Measurements from ENCODE around the gene FOXO6.
A peak's percentile ranks its signal among the peaks of the same experiment; 100 is the strongest.

FOXO6 gene

DNA sequence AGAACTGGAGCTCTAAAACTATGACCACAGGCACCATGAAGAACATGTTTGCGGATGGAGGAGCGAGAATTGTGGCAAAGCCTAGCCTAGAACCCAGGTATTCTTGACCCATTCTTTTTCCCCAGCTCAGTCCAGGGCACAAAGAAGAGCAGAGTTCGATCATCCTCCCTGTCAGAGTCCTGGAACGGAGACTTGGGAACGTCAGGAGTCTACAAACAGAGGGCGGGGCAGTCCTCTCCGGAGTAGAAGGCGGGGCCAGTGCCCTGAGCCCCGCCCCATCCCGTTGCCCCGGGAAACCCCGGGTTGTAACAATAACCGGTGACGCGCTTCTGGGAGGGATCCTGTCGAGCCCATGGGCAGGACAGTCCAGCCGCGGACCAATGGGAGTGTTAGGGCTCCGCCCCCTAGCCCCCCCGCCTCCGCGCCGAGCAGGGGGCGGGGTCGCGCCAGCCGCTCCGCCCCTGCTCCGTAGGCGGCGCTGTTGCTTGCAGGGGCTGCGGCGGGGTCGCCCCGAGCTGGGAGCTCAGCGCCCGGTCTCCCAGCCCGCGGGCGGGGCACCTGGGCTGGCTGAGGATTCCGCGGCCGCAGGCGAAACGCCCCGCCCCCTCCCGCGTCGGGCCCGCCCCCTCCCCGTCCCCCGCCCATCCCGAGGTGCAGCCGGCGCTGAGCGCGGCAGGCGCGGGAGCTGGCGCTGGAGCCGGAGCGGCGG, at the start of gene FOXO6:
TSS of gene FOXO6 (plus strand) at position 649 of the 709 bp plus-strand sequence.
- peak; percentile 91 for DNase-seq (ENCODE audit: low read depth)

- no peak for DNase-seq (ENCODE audit: low read depth)
Measured at GRCh38 chr1:41312991-41313645, 48.1 kb upstream of the FOXO6 start.

DNA sequence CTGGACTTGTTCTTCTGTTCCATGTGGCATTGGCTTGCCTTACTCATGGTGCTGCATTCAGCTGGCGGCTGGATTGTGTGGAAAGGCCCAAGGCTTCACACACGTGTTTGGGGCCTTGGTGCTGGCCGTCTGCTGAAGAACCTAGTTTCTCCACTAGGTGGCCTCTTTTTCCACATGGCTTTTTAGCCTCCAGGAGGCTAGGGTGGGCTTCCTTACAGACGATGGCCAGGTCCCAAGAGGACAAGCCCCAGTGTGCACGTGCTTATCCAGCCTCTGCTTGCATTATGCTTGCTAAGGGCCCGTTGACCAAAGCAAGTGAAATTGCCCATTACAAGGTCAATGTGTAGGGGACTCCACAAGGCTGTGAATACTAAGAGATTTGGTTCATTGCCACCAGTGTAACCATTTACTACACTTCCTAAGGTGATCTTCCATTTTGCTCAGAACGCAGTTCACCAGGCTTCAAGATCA, 47.5 kb upstream of the FOXO6 start:
- no peak for DNase-seq (ENCODE audit: low read depth)

- DNase-seq (ENCODE audit: low read depth), result no peak
Measured at GRCh38 chr1:41314376-41315145, 46.7 kb upstream of the FOXO6 start.

DNA sequence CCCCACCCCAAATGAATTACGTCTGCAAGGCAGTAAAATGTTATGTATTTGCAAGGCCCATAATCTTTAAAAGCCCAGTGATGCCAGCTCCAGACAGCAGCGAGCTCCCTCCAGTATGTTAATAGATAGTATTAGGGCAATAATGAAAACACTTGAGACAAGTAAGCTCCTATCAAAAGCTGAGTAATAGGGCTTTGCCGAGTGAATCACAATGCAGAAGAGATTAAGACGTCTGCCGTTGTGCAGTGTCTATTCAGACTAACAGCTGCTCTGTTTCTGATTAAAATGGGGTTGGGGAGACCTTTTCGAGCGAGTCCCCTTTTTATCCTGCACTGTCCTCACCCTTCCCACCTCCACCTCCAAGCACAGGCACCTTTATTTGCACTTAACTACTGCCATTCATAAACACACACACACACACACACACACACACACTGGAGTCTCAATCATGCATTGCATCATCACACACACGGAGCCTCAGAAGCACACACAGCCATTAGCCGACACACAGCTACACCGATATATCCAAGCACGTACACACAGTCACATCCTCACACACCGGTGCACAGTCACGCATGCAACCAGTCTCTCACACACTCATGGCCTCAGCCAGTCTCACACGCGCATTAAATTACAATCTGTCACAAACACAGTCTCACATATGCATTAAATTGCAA, 46.0 kb upstream of the FOXO6 start:
- DNase-seq (ENCODE audit: low read depth), result no peak

DNA sequence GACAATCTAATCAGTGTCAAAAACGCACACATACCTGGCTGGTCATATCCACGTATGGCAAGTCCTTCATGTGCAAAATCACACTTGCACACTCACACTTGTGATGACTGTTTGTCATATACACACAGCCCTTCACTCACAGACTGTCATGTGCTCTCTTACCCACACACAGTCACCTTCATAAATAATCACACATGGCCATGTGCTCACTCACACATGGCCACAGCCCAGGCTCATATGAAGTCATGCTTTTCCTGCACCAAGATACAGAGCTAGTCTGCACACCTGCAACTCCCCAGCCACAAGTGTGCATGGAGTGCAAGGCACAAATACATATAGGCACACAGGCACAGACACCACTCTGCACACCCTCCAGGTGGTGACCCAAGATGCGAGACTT, 45.4 kb upstream of the FOXO6 start:
- DNase-seq (ENCODE audit: low read depth), result no peak

GRCh38 chr1:41317361-41317760, 43.9 kb upstream of the FOXO6 start:
- DNase-seq (ENCODE audit: low read depth), result no peak

DNA sequence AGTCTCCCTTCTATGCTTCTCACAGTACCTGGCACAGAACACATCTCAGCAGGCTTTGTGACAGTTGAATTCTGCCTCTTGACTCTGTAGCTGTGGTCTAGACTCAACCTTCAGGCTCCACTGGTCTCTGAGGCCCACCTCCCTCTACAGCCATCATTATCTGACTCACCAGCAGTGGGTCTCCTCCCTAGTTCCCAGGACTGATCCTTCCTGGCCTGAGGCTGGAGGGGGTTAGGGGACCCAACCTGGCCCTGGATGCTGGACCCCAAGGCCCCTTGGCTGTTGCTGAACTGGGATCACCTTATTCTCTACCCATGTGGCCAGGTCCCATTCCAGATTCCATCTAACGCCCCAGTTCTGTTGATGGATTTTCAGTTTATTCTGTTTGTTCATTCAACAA, 43.1 kb upstream of the FOXO6 start:
- no peak for DNase-seq (ENCODE audit: low read depth)

GRCh38 chr1:41319106-41319755, 42.0 kb upstream of the FOXO6 start:
- no peak for DNase-seq (ENCODE audit: low read depth)

DNA sequence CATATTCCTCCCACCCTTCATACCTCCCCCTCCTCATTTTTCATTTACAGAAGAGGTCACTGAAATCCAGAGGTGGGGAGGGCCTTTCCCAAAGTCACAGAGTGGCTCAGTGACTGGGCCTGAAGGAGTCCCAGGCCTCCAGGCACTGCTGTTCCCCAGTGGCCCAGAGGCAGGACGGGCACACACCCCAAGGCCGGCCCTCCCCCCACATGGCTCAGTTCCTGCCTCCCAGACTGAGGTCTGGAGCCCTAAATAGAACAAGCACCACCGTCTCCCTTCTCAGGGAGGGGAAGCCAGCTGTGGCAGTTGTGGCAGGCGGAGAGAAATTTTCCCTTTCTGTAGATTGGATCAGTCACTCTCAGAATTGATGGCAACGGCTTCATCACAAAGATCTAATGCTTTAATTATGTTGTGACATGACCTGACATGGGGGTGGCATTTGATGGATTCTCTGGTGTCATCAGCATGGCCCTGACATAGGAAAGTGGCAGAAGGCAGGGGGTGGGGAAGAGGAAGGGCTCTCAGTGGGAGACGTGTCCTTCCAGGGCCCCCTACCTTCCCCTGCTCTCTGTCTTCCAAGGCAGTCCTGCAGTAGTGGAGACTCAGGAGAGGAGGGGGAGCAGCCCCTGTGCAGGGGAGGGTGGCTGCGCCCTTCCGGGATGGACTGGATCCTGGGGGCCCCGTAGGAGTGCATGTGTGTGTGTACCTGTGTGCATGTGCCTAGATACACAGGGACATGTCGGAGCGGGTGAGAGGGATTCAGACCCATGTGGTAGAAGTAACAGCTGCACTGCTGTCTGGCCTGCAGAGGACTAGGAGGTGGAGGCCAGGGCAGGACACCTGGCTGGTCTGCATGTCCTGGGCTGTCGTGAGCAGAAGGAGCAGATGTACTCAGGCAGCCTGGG, 41.2 kb upstream of the FOXO6 start:
- DNase-seq (ENCODE audit: low read depth), result no peak

- no peak for DNase-seq (ENCODE audit: low read depth)
Measured at GRCh38 chr1:41320895-41321676, 40.1 kb upstream of the FOXO6 start.

GRCh38 chr1:41322101-41322661, 39.1 kb upstream of the FOXO6 start:
- DNase-seq (ENCODE audit: low read depth), result no peak

DNA sequence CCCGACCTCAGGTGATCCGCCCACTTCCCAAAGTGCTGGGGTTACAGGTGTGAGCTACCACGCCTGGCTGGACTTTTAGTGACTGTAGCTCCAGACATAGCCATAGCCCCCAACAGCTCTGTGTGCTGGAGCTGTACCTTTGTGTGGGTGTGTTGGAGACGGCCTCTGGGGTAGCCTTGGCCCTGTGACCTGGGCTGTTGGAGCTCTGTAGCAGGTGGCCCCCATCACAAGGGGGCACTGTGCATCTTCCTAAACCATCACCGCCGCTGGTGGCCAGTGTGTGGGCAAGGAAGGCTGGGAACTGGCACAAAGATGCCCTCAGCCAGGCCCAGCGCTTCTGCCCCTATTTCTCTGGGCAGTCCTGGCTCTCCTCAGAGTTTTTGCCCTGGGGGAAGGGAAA, 38.4 kb upstream of the FOXO6 start:
- DNase-seq (ENCODE audit: low read depth), result no peak

- no peak for DNase-seq (ENCODE audit: low read depth)
Measured at GRCh38 chr1:41323243-41323642, 38.0 kb upstream of the FOXO6 start.

- no peak for DNase-seq (ENCODE audit: low read depth)
Measured at GRCh38 chr1:41325801-41326200, 35.4 kb upstream of the FOXO6 start.

- DNase-seq (ENCODE audit: low read depth), result no peak
Measured at GRCh38 chr1:41327383-41327999, 33.7 kb upstream of the FOXO6 start.

DNA sequence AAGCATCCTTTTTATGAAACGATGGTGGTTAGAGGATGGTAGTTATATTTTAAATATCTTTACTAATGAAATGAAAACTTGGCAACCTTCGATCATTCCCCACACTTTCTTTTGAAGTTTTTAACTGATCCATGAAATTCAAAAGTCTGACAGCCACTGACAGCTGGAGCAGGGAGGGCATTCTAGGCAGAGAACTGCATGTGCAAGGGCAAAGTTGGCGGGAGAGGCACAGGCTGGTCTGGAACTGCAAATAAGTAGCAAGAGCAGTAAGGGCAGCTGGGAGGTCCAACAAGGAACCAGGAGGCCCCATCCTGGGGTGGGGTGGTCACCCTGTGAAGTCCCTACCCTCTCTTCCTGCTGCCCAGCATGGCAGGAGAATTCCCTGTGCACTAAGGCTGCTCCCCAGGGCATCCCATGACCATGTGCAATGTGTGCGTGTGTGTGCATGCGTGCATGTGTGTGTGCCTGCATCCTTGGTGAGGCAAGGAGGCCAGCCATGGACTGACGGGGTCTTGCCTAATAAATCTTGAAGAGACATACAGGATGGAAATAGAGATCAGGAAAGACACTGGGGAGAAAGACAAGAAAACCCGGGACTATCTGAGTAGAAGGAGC, 33.1 kb upstream of the FOXO6 start:
- DNase-seq (ENCODE audit: low read depth), result no peak

GRCh38 chr1:41328780-41329640, 32.2 kb upstream of the FOXO6 start:
- no peak for DNase-seq (ENCODE audit: low read depth)
